UCSD-AML1 (cell line): ENCODE data around the gene TTC21A.

Source experiments
- DNase-seq: peaks from one replicate; lab custom pipeline; 2025; ENCODE audit not compliant: unreplicated experiment; lab: John Stamatoyannopoulos, UW

TTC21A gene

GRCh38 chr3:39177708-39178332, 70.3 kb downstream of the TTC21A start:
- DNase-seq = peak; percentile 85

DNA sequence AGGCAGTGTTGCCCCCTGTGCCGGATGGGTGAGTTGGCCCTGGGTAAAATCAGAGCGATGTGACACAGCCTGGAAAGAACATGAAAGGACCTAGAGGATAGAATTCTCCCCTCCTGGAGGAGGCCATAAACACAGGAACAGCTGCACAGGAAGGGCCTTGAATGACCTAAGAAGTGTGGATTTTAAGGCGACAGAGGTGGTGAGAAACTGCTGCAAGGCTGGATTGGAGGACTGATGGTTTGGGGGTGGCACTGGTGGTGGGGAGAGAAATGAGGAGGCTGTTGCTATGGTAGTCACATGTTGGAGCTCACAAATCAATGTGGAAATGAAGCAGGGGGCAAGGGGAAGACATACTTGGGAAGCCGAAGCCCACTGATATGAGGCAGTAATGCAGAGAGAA, 71.1 kb downstream of the TTC21A start:
- DNase-seq = no peak

GRCh38 chr3:39180183-39180545, 72.7 kb downstream of the TTC21A start:
- DNase-seq = no peak

DNA sequence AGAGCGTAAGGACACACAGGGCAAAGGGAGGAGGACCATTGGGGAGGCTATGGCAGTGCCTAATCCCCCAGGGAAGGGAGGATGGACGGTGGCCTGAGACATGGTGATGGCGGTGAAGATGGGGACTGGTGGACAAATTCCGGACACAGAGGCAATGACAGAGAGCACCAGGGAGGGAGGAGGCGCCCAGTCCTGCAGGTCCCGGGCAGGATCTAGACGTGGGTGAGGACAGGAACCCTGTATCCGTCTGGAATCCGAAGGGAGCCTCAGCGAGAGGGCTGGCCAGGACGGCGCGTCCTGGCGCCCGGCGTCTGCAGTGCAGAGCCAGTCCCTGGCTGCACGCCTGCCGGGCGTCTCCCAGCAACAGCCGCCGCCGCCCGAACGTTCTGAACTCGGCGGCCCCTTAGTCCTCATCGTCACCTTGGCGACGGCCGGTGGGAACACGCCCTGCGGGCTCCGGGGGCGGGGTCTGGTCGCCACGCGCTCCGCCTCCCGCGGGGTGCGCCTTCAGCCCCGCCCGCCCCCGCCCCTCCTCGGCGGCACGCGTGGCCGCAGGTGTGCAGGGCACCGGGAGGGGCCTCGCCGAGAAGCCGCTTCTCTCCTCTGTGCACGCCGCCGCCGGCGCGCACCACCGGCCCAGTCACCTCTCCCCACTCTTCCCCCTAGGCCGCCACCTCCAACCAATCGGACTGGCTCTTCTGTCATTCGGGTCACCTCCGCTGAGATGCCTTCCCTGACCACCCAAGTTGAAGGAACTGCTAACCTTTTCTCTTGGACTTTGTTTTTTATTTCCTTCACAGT, 73.3 kb downstream of the TTC21A start:
- DNase-seq = peak; percentile 78

- no peak for DNase-seq
These were observed 74.2 kb downstream of the TTC21A start for GRCh38 chr3:39181408-39182335.

GRCh38 chr3:39183211-39184080, 76.0 kb downstream of the TTC21A start:
- DNase-seq = no peak

DNA sequence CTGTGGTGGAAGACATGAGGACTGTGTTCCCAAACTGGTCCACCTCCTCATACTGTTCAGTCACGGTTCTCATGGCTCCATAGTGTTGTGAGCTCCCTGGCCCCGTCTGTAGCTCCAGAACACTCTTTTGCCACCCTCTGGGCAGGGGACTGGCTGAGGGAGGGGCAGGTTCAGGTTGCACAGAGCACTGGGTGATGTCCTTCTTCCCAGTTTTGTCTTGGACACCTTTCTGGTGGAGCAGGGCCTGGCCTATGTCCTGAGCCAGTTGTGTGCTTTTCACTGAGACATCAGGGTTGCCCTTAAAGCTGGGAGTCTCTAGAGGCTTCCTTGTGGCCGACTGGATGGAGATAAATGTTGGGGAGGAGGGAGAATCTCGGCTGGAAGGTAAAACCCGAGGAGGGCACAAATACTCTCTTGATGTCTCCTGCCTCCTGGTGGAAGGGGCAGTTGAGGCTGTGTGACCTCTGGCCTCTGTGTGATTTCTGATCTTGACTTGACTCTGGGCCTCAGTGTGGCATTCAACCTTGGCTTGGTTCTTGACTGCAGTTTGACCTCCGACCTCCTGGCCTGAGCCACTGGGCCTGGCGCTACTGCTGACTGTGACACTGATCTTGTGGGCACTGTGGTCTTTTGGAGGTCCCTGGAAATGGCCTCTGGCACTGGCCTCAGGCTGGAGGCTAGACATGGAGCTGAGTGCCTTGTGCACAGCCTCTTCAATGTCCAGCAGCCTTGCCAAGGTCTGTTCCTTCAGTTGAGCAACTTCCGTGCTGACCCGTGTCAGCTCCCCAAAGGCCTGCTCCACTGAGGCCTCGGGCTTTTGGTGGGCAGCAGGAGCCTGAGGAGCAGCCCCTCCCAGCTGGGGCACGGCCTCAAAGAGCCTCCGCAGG, 76.8 kb downstream of the TTC21A start:
- no peak for DNase-seq

DNA sequence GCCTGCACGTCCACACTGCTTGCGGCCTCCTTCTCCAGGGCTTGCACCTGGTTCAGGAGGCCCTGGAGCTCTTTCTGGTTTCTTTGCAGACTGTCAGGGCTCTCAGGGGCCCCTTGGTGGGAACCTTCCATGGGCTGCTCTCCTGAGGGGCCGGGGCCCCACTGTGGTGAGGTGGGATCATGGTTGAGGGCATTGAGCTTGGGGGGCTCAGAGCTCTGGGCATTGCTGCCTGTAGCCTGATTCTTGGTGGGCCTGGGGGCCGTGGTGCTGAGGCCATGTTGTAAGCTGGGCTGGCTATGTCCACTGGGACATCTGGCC, 77.4 kb downstream of the TTC21A start:
- no peak for DNase-seq

GRCh38 chr3:39185326-39185958, 78.0 kb downstream of the TTC21A start:
- DNase-seq = no peak

DNA sequence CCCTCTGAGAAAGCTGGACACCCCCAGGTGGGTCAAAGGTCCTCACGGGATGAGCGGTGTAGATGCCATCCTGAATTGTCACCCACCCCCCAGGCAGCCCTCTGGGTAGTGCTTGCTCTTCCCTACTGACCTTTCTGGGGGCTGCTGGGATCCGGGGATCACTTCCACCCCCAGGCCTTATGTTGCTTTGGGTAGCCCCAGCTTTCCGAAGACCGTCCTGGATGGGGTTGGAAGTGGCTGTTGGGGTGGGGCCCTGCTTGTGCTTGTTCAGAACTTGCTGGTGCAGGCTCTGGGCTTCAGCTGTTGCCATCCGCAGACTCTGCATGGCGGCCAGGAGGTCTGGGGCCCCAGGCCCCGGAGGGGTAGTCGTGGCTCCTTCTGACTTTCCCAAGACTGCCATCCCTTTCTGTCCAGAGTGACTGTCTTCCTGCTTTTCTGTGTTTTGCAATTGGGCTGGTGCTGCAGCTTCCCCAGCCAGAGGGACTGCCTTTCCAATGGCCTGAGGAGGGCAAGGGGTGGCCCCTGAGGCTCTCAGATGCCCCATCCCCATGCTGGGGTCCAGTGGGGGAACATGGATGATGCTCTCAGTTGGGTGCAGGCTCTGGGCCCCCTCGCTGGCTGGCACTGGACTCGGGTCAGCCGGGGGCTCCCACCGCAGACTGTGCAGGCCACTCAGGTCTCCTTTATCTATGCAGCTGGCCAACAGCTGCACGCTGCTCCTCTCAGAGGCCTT, 78.6 kb downstream of the TTC21A start:
- no peak for DNase-seq

GRCh38 chr3:39186692-39187151, 79.2 kb downstream of the TTC21A start:
- no peak for DNase-seq

DNA sequence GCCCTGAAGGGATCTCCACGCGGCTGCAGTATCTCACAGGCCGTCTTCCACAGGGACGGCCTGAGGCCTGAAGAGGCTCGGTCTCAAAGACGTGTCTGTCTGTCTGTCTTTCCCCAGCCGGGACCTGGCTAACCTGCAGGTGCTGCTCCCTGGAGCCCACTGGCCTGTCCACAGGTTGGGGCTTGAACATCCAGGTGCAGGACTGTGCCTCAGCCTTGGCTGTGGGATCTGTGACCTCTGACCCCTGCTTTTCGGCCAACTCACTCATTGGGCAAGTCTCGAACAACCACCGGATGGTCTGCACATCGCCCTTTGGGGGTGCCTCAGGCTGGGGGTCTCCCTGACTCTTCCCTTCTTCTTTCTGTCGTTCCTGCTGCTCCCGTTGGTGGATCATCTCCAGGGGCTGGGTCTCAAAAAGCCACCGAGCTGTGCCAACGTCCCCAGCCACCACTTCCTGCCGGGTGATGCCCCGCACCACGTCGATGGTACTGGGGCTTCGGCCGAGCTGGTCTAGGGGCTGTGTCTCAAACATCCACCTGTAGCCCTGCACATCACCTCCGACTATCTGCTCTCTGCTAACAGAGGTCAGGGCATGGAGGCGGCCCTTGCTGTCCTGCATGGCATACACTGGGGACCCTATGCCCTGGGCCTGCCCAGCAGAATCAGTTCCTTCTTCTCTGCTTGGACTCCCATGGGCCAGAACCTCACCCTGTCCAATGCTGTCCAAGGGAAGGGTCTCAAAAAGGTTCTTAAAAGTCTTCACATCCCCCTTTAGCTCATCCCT, 80.1 kb downstream of the TTC21A start:
- no peak for DNase-seq
